Fibroblast of skin of back (primary cell): Measurements from ENCODE around the gene GLI3.
A peak's percentile ranks its signal among the peaks of the same experiment; 100 is the strongest.

ENCODE experiments used
- DNase-seq: peaks from one replicate; pipeline ENCODE4 v3.0.0-alpha.2; 2013

GLI3 gene

GRCh38 chr7:42025635-42026375 lies 211.2 kb downstream of the GLI3 start:
- DNase-seq = no peak

- DNase-seq = no peak
These were observed 212.5 kb downstream of the GLI3 start for GRCh38 chr7:42024537-42024936.

- no peak for DNase-seq
These were observed 213.7 kb downstream of the GLI3 start for GRCh38 chr7:42023262-42023661.

GRCh38 chr7:42022791-42023190 lies 214.2 kb downstream of the GLI3 start:
- DNase-seq = no peak

- no peak for DNase-seq
These were observed 215.0 kb downstream of the GLI3 start for GRCh38 chr7:42022056-42022455.

GRCh38 chr7:42021631-42022030 lies 215.4 kb downstream of the GLI3 start:
- no peak for DNase-seq

- no peak for DNase-seq
These were observed 216.9 kb downstream of the GLI3 start for GRCh38 chr7:42020061-42020460.

- DNase-seq = no peak
These were observed 219.5 kb downstream of the GLI3 start for GRCh38 chr7:42017349-42017986.

GRCh38 chr7:42016517-42016916 lies 220.5 kb downstream of the GLI3 start:
- no peak for DNase-seq

- peak; percentile 25 for DNase-seq
These were observed 222.1 kb downstream of the GLI3 start for GRCh38 chr7:42014625-42015618.

- no peak for DNase-seq
These were observed 224.1 kb downstream of the GLI3 start for GRCh38 chr7:42012786-42013360.

GRCh38 chr7:42012313-42012712 lies 224.7 kb downstream of the GLI3 start:
- no peak for DNase-seq

GRCh38 chr7:42011846-42012245 lies 225.2 kb downstream of the GLI3 start:
- no peak for DNase-seq

- peak; percentile 32 for DNase-seq
These were observed 226.3 kb downstream of the GLI3 start for GRCh38 chr7:42010751-42011150.

GRCh38 chr7:42006801-42007513 lies 230.1 kb downstream of the GLI3 start:
- no peak for DNase-seq

- no peak for DNase-seq
These were observed 234.4 kb downstream of the GLI3 start for GRCh38 chr7:42002654-42003053.

- DNase-seq = peak; percentile 27
These were observed 237.2 kb downstream of the GLI3 start for GRCh38 chr7:41999736-42000283.

GRCh38 chr7:41998041-41998440 lies 239.0 kb downstream of the GLI3 start:
- no peak for DNase-seq

GRCh38 chr7:41997151-41997550 lies 239.9 kb downstream of the GLI3 start:
- no peak for DNase-seq

GRCh38 chr7:41996381-41997035 lies 240.5 kb downstream of the GLI3 start:
- DNase-seq = peak; percentile 71

- no peak for DNase-seq
These were observed 241.3 kb downstream of the GLI3 start for GRCh38 chr7:41995632-41996271.
